GM12878 (cell line): Measurements from ENCODE around the gene DDX23. TPM values are rescaled to one million over a fixed set of nuclear protein-coding genes. Genes with fewer than 3 reads are reported as not detected.

Source experiments
- MXI1 ChIP-seq: fragments of 150-350 bp; IDR thresholded peaks from 2 replicates; pipeline ENCODE4 v1.6.1; 2011; ENCODE audit warnings: low read depth, mild to moderate bottlenecking, inconsistent platforms, low read length, improper control_type of control experiment
- NFYB ChIP-seq: IDR thresholded peaks from 2 replicates; pipeline ENCODE4 v1.6.1; 2011; ENCODE audit warnings: low read depth, mild to moderate bottlenecking, low read length, improper control_type of control experiment, moderate library complexity; ENCODE audit not compliant: insufficient read depth
- NRF1 ChIP-seq: conservative IDR thresholded peaks from 2 replicates; pipeline ENCODE4 v1.6.1; 2011; ENCODE audit warnings: mild to moderate bottlenecking, low read depth, low read length, improper control_type of control experiment
- RFX5 ChIP-seq: IDR thresholded peaks from 2 replicates; pipeline ENCODE4 v1.6.1; 2011; ENCODE audit warnings: low read depth, low read length, improper control_type of control experiment
- SMAD5 ChIP-seq: IDR thresholded peaks from 2 replicates; pipeline ENCODE4 v1.6.1; 2016; ENCODE audit warnings: antibody characterized with exemption, low read depth
- SP1 ChIP-seq: IDR thresholded peaks from one replicate; pipeline ENCODE4 v1.6.1; 2011; ENCODE audit warnings: low read depth, low read length
- SRF ChIP-seq, 2 experiments: IDR thresholded peaks; 2 replicates each; pipeline ENCODE4 v1.6.1; 2011; ENCODE audit warnings: low read depth in 2 of 2, low read length in 2 of 2, mild to moderate bottlenecking in 1 of 2, moderate library complexity in 1 of 2
- WRNIP1 ChIP-seq: IDR thresholded peaks from 2 replicates; pipeline ENCODE4 v1.6.1; 2011; ENCODE audit warnings: low read depth, low read length, improper control_type of control experiment, borderline replicate concordance
- polyA plus RNA-seq, 11 experiments: library from polyadenylated mRNA; depleted of rRNA in 4 of 11; unstranded in 6 of 11; stranded (reverse) in 5 of 11; fragments of >200 nt; fragmentation: Nextera tagmentation in 4 of 11; fragmentation: Illumina TruSeq in 1 of 11; extraction: Ambion mirVana in 4 of 11; extraction: Trizol in 1 of 11; gene quantifications; 1 replicate in 1 of 11; 2 replicates in 10 of 11; pipeline versions ENCODE4 v1.2.1 to v1.2.3, GENCODE V29; 2011 to 2016; ENCODE audit warnings: inconsistent platforms in 2 of 11, missing spikeins in 2 of 11, low read depth in 1 of 11
- total RNA-seq, 4 experiments: library from RNA; depleted of rRNA in 3 of 4; stranded (reverse); fragments of >200 nt in 3 of 4; fragmentation: Illumina TruSeq in 1 of 4; extraction: Trizol in 1 of 4; gene quantifications; 2 replicates each; pipeline versions ENCODE4 v1.2.1 to v1.2.3, GENCODE V29; 2013 to 2021
- TF ChIP-seq, protein P1 (sequence below): fragments of 450-650 bp; IDR thresholded peaks from 2 replicates; pipeline ENCODE4 v1.6.1; 2016; ENCODE audit warnings: mild to moderate bottlenecking, moderate library complexity, borderline replicate concordance
- TF ChIP-seq, protein P2 (sequence below): IDR thresholded peaks from 2 replicates; pipeline ENCODE4 v1.6.1; 2012; ENCODE audit warnings: low read depth, low read length, improper control_type of control experiment
- TF ChIP-seq, protein P3 (sequence below): fragments of 450-650 bp; IDR thresholded peaks from 2 replicates; pipeline ENCODE4 v1.6.1; 2017; ENCODE audit warnings: mild to moderate bottlenecking, moderate library complexity
- TF ChIP-seq, protein P4 (sequence below): IDR thresholded peaks from 2 replicates; pipeline ENCODE4 v1.6.1; 2011; ENCODE audit warnings: low read depth, low read length, improper control_type of control experiment, borderline replicate concordance

DDX23 gene
- total and polyA plus RNA-seq, 10 of the 15 experiments (the other 5 are each of a cell fraction or from before 2014, with no cell fraction given) = 25.8 to 107 (median 77.4) TPM

DNA sequence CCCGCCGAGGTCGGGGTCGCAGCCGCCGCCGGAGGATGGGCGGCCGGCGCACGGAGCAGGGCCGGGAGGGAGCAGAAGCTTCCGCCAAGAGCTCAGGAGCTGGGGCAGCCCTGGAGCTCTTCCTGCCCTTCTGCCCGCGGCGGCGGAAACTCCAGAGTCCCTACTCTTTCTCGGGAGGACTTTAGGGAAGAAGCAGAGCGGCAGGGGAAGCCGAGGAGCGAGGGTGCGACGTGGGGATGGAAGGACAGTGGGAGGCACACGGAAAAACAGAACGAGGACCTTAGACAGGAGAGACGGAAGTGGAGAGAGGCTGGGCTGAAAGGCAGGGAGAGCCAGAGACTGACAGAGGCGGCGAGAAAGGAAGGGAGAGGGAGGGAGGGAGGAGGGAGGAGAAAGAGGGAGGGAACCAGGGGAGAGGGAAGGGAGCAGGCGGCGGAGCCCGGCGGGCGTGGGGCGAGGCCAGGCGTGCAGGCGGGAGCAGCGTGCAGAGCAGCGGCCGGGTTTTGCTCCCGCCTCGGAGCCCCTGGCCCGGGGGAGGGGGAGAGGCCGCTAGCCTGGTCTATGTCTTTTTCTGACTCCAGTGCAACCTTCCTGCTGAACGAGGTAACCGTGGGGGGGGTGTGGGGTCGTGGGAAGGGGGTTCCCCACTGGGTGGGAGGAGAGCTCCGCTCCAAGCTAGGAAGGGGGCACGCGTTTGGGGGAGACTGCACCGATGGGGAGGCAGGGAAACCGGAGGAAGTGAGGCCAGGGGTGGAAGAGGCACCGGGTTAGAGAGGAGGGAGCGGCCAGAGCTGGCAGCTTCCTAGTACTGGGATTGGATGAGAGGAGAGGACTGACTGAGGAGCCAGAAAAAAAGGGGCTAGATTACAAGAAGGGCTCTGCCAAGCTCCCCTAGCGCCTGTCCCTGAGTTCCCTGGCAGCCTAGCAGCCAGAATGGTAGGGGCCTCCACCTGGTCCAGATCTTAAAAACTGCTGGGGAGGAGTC, 36.5 kb downstream of the DDX23 start (continued):
- TF ChIP-seq, protein P1, sequence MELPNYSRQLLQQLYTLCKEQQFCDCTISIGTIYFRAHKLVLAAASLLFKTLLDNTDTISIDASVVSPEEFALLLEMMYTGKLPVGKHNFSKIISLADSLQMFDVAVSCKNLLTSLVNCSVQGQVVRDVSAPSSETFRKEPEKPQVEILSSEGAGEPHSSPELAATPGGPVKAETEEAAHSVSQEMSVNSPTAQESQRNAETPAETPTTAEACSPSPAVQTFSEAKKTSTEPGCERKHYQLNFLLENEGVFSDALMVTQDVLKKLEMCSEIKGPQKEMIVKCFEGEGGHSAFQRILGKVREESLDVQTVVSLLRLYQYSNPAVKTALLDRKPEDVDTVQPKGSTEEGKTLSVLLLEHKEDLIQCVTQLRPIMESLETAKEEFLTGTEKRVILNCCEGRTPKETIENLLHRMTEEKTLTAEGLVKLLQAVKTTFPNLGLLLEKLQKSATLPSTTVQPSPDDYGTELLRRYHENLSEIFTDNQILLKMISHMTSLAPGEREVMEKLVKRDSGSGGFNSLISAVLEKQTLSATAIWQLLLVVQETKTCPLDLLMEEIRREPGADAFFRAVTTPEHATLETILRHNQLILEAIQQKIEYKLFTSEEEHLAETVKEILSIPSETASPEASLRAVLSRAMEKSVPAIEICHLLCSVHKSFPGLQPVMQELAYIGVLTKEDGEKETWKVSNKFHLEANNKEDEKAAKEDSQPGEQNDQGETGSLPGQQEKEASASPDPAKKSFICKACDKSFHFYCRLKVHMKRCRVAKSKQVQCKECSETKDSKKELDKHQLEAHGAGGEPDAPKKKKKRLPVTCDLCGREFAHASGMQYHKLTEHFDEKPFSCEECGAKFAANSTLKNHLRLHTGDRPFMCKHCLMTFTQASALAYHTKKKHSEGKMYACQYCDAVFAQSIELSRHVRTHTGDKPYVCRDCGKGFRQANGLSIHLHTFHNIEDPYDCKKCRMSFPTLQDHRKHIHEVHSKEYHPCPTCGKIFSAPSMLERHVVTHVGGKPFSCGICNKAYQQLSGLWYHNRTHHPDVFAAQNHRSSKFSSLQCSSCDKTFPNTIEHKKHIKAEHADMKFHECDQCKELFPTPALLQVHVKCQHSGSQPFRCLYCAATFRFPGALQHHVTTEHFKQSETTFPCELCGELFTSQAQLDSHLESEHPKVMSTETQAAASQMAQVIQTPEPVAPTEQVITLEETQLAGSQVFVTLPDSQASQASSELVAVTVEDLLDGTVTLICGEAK = peak; percentile 24; the same call in 1 of the 2 replicates
- TF ChIP-seq SP1 (no peak), SRF (IDR thresholded peaks at IDR 0.05; ENCODE audit: low read depth in 2 of 2, low read length in 2 of 2) (no peak), MXI1 (no peak), RFX5 (no peak), SMAD5 (no peak), NRF1 (no peak), WRNIP1 (no peak), NFYB (no peak)
- TF ChIP-seq, protein P2, sequence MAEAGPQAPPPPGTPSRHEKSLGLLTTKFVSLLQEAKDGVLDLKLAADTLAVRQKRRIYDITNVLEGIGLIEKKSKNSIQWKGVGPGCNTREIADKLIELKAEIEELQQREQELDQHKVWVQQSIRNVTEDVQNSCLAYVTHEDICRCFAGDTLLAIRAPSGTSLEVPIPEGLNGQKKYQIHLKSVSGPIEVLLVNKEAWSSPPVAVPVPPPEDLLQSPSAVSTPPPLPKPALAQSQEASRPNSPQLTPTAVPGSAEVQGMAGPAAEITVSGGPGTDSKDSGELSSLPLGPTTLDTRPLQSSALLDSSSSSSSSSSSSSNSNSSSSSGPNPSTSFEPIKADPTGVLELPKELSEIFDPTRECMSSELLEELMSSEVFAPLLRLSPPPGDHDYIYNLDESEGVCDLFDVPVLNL = no peak
- TF ChIP-seq, protein P3, sequence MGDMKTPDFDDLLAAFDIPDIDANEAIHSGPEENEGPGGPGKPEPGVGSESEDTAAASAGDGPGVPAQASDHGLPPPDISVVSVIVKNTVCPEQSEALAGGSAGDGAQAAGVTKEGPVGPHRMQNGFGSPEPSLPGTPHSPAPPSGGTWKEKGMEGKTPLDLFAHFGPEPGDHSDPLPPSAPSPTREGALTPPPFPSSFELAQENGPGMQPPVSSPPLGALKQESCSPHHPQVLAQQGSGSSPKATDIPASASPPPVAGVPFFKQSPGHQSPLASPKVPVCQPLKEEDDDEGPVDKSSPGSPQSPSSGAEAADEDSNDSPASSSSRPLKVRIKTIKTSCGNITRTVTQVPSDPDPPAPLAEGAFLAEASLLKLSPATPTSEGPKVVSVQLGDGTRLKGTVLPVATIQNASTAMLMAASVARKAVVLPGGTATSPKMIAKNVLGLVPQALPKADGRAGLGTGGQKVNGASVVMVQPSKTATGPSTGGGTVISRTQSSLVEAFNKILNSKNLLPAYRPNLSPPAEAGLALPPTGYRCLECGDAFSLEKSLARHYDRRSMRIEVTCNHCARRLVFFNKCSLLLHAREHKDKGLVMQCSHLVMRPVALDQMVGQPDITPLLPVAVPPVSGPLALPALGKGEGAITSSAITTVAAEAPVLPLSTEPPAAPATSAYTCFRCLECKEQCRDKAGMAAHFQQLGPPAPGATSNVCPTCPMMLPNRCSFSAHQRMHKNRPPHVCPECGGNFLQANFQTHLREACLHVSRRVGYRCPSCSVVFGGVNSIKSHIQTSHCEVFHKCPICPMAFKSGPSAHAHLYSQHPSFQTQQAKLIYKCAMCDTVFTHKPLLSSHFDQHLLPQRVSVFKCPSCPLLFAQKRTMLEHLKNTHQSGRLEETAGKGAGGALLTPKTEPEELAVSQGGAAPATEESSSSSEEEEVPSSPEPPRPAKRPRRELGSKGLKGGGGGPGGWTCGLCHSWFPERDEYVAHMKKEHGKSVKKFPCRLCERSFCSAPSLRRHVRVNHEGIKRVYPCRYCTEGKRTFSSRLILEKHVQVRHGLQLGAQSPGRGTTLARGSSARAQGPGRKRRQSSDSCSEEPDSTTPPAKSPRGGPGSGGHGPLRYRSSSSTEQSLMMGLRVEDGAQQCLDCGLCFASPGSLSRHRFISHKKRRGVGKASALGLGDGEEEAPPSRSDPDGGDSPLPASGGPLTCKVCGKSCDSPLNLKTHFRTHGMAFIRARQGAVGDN = 0 out of 2 replicates have a peak, but pooled peaks have one; percentile 28
- TF ChIP-seq, protein P4, sequence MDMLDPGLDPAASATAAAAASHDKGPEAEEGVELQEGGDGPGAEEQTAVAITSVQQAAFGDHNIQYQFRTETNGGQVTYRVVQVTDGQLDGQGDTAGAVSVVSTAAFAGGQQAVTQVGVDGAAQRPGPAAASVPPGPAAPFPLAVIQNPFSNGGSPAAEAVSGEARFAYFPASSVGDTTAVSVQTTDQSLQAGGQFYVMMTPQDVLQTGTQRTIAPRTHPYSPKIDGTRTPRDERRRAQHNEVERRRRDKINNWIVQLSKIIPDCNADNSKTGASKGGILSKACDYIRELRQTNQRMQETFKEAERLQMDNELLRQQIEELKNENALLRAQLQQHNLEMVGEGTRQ = no peak
